ENCODE data around the gene LGALS12.

DNA sequence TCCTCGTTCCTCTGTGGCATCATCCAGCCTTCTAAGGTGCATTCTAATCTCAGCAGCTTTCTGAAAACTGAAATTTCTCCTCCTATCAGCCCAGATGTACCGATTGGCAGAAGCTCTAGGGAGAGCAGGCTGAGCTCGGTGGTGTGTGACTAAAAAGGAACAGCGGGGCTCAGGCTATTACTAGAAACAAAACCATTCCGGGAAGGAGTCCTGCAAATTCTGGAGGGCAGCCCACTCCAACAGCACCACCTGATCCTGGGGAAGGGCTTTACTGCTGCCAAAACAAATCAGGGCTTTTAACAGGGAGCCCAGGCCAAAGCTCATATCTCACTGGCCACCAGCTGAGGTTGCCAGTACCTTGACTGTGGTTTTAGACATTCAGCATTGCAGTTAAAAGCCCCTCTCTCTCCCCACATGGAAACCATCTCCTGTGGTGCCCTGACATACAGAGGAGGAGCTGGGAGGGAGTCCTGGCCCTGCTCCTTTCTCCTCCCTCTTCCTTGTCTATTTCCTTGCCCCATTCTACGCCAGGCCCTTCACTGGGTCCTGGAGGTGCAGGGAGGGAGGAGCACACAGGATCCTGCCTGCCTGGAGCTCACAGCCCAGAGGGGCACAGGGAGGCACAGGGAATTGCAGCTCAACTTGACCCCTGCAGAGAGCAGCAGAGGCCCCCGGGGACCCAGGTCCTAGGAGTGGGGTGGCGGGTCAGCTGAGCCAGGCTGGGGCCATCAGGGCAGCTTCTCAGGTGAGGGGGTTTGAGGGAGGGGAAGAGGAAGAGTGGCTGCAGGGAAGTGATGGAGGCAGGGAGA lies 31.6 kb downstream of the LGALS12 start:
- TF ChIP-seq POLR2A (IDR thresholded peaks at IDR 0.05) (no peak), EP300 (IDR thresholded peaks at IDR 0.05) (no peak), POLR2AphosphoS5 (IDR thresholded peaks at IDR 0.05) (peak; percentile 81)
- TF ChIP-seq, protein P1, sequence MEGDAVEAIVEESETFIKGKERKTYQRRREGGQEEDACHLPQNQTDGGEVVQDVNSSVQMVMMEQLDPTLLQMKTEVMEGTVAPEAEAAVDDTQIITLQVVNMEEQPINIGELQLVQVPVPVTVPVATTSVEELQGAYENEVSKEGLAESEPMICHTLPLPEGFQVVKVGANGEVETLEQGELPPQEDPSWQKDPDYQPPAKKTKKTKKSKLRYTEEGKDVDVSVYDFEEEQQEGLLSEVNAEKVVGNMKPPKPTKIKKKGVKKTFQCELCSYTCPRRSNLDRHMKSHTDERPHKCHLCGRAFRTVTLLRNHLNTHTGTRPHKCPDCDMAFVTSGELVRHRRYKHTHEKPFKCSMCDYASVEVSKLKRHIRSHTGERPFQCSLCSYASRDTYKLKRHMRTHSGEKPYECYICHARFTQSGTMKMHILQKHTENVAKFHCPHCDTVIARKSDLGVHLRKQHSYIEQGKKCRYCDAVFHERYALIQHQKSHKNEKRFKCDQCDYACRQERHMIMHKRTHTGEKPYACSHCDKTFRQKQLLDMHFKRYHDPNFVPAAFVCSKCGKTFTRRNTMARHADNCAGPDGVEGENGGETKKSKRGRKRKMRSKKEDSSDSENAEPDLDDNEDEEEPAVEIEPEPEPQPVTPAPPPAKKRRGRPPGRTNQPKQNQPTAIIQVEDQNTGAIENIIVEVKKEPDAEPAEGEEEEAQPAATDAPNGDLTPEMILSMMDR (IDR thresholded peaks at IDR 0.05) = no peak

Measured in gastroesophageal sphincter (tissue), 3 donors.